OCI-LY7 (cell line): ENCODE data around the gene PDE11A. TPM values are rescaled to one million over a fixed set of nuclear protein-coding genes. Genes with fewer than 3 reads are reported as not detected.

Experiments
- BruUV-seq: library from RNA; stranded (reverse); fragments of 400-500 nt; replicated peaks from 2 replicates; lab custom pipeline; 2021; lab: Mats Ljungman, UMichigan
- CTCF ChIA-PET: fragments of 300-600 bp; sonication (Branson Sonifier 250); formaldehyde crosslinking; loops from one replicate; lab custom pipeline; 2022; ENCODE audit warnings: antibody characterized with exemption; ENCODE audit not compliant: unreplicated experiment; lab: Charles Lee
- POLR2A ChIA-PET: fragments of 300-600 bp; sonication (Branson Sonifier 250); formaldehyde crosslinking; loops from one replicate; lab custom pipeline; 2022; ENCODE audit warnings: antibody characterized with exemption; lab: Charles Lee
- DNase-seq: peaks from one replicate; pipeline ENCODE4 v3.0.0-alpha.2; 2015; ENCODE audit warnings: low spot score
- H2AFZ ChIP-seq: fragments of 200-600 bp; sonication (generic), shearing (Covaris generic); 2 replicates; pipeline ENCODE4 v1.6.1; 2014; ENCODE audit warnings: mild to moderate bottlenecking, antibody characterized with exemption, low read length, moderate library complexity
- H3K27ac ChIP-seq: fragments of 200-600 bp; sonication (generic); 2 replicates; pipeline ENCODE4 v1.5.1; 2014; ENCODE audit warnings: mixed run types, low read depth, mild to moderate bottlenecking, moderate library complexity, low read length, inconsistent platforms; ENCODE audit not compliant: poor library complexity, severe bottlenecking
- H3K36me3 ChIP-seq: fragments of 200-600 bp; sonication (generic); 2 replicates; pipeline ENCODE4 v1.6.1; 2014; ENCODE audit warnings: mild to moderate bottlenecking, antibody characterized with exemption, low read length, moderate library complexity, mixed read lengths; ENCODE audit not compliant: insufficient read depth
- H3K4me1 ChIP-seq: fragments of 200-600 bp; sonication (generic); 2 replicates; pipeline ENCODE4 v1.5.1; 2014; ENCODE audit warnings: mild to moderate bottlenecking, low read length; ENCODE audit not compliant: insufficient read depth, poor library complexity, severe bottlenecking
- H3K4me2 ChIP-seq: fragments of 200-600 bp; sonication (generic); 2 replicates; pipeline ENCODE4 v1.6.1; 2014; ENCODE audit warnings: mild to moderate bottlenecking, low read length
- H3K4me3 ChIP-seq: fragments of 200-600 bp; sonication (generic); 2 replicates; pipeline ENCODE4 v1.5.1; 2014; ENCODE audit warnings: mild to moderate bottlenecking, low read depth, low read length; ENCODE audit not compliant: poor library complexity, severe bottlenecking
- H3K79me2 ChIP-seq: fragments of 200-600 bp; sonication (generic); 2 replicates; pipeline ENCODE4 v1.6.1; 2016; ENCODE audit warnings: low read depth, mild to moderate bottlenecking, low read length, moderate library complexity, mixed read lengths; ENCODE audit not compliant: insufficient read depth
- H3K9me2 ChIP-seq: fragments of 200-600 bp; sonication (generic); 2 replicates; pipeline ENCODE4 v1.6.1; 2016; ENCODE audit warnings: mild to moderate bottlenecking, low read length, mixed read lengths; ENCODE audit not compliant: insufficient read depth
- H3K9me3 ChIP-seq: fragments of 200-600 bp; sonication (generic); 2 replicates; pipeline ENCODE4 v1.6.1; 2014; ENCODE audit warnings: mild to moderate bottlenecking, mixed run types, low read length, mixed read lengths
- H4K20me1 ChIP-seq: fragments of 200-600 bp; sonication (generic); 2 replicates; pipeline ENCODE4 v1.6.1; 2014; ENCODE audit warnings: mild to moderate bottlenecking, antibody characterized with exemption, low read length, moderate library complexity, mixed read lengths; ENCODE audit not compliant: insufficient read depth
- EZH2phosphoT487 ChIP-seq: fragments of 200-600 bp; sonication (generic); IDR thresholded peaks from 2 replicates; pipeline ENCODE4 v1.6.1; 2018; ENCODE audit warnings: low read depth, borderline replicate concordance, mild to moderate bottlenecking, mixed run types, antibody characterized with exemption, low read length, moderate library complexity, mixed read lengths
- intact Hi-C: fragments of 100-400 bp; cut with micrococcal nuclease; formaldehyde crosslinking; loops from one replicate; pipeline ENCODE4 v1.10.0; 2022; ENCODE audit not compliant: unreplicated experiment
- total RNA-seq, 2 experiments: library from RNA; depleted of rRNA in 1 of 2; stranded (reverse); fragments of >200 nt in 1 of 2; shearing (Covaris generic) in 1 of 2; gene quantifications; 2 replicates each; pipeline ENCODE4 v1.2.3, GENCODE V29; 2014 to 2022
- TF ChIP-seq, protein P1 (sequence below): fragments of 200-600 bp; sonication (generic); conservative IDR thresholded peaks from 2 replicates; pipeline ENCODE4 v1.5.1; 2014; ENCODE audit warnings: mild to moderate bottlenecking, antibody characterized with exemption, low read length, moderate library complexity, mixed read lengths

Gene PDE11A
- total RNA-seq, 2 experiments from 2014 or later, result 0.03 TPM; not detected in 1

- Histone ChIP-seq H3K27ac (no peak overlapping the region), H3K9me2 (no peaks in the 10 kb centered on the region), H4K20me1 (no peaks in the 10 kb centered on the region), H3K36me3 (no peaks in the 10 kb centered on the region), H3K4me3 (no peak overlapping the region), H3K9me3 (no peaks in the 10 kb centered on the region), H3K4me2 (no peak overlapping the region), H3K4me1 (no peaks in the 10 kb centered on the region), H3K79me2 (no peaks in the 10 kb centered on the region), H2AFZ (no peak overlapping the region)
- intact Hi-C loops, result no loop called here
- ChIA-PET CTCF (no interaction called here), POLR2A (interaction anchor here (1.0 kb wide), 1 partner anchor 10 kb away, joined by 6 read pairs; no protein-coding TSS in a partner anchor)
- no TSS peak for BruUV-seq
- TF ChIP-seq, protein P1, sequence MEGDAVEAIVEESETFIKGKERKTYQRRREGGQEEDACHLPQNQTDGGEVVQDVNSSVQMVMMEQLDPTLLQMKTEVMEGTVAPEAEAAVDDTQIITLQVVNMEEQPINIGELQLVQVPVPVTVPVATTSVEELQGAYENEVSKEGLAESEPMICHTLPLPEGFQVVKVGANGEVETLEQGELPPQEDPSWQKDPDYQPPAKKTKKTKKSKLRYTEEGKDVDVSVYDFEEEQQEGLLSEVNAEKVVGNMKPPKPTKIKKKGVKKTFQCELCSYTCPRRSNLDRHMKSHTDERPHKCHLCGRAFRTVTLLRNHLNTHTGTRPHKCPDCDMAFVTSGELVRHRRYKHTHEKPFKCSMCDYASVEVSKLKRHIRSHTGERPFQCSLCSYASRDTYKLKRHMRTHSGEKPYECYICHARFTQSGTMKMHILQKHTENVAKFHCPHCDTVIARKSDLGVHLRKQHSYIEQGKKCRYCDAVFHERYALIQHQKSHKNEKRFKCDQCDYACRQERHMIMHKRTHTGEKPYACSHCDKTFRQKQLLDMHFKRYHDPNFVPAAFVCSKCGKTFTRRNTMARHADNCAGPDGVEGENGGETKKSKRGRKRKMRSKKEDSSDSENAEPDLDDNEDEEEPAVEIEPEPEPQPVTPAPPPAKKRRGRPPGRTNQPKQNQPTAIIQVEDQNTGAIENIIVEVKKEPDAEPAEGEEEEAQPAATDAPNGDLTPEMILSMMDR, result no peak
- no peak for TF ChIP-seq EZH2phosphoT487
- DNase-seq, result no peak
Observed at GRCh38 chr2:177592397-177592796, 480.2 kb downstream of the PDE11A start.

DNA sequence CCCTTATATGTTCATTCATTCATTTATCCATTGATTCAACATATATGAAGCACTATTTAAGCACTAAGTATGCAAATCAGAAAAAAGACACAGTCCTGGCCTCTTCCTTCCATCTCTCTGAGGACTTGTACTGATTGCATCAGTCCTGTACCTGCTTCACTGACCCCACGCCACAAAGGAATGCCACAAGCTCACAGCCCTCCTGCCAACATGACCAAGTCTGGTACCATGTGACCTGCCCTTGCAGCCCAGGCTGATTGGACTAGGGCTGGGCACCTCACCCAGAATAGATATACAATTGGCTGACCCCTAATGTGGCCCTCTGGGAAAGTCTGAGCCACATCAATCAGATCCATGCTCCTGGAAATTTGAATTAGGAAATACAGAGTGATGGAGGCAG lies 483.4 kb downstream of the PDE11A start:
- CTCF ChIA-PET, result interaction anchor here (1.0 kb wide), 1 partner anchor 15 kb away, joined by 3 read pairs; no protein-coding TSS in a partner anchor
- BruUV-seq, result no TSS peak
- H3K36me3 ChIP-seq, result no peaks in the 10 kb centered on the region

GRCh38 chr2:177588671-177589070 lies 483.9 kb downstream of the PDE11A start:
- no TSS peak for BruUV-seq
- H3K9me3 ChIP-seq, result no peaks in the 10 kb centered on the region
- no peaks in the 10 kb centered on the region for H3K4me1 ChIP-seq
- no peak overlapping the region for H3K27ac ChIP-seq
- H3K4me2 ChIP-seq, result no peak overlapping the region
- H2AFZ ChIP-seq, result no peak overlapping the region
- no peak for DNase-seq
- ChIA-PET POLR2A (interaction anchor here (0.6 kb wide), 1 partner anchor 12 kb away, joined by 3 read pairs; no protein-coding TSS in a partner anchor), CTCF (interaction anchor here (1.0 kb wide), 1 partner anchor 16 kb away, joined by 3 read pairs; no protein-coding TSS in a partner anchor)
- H3K9me2 ChIP-seq, result no peaks in the 10 kb centered on the region
- H3K79me2 ChIP-seq, result no peaks in the 10 kb centered on the region
- no peaks in the 10 kb centered on the region for H3K36me3 ChIP-seq
- H4K20me1 ChIP-seq, result no peaks in the 10 kb centered on the region
- no peak overlapping the region for H3K4me3 ChIP-seq
- intact Hi-C loops, result no loop called here
- TF ChIP-seq EZH2phosphoT487, result no peak

More for the DNA sequence above, 483.4 kb downstream of the PDE11A start:
- H3K4me1 ChIP-seq, result no peaks in the 10 kb centered on the region
- H3K79me2 ChIP-seq, result no peaks in the 10 kb centered on the region
- H3K27ac ChIP-seq, result no peak overlapping the region
- POLR2A ChIA-PET, result interaction anchor here (0.6 kb wide), 1 partner anchor 12 kb away, joined by 3 read pairs; no protein-coding TSS in a partner anchor
- H3K4me2 ChIP-seq, result no peak overlapping the region
- H3K4me3 ChIP-seq, result no peak overlapping the region
- no peak for DNase-seq
- H2AFZ ChIP-seq, result no peak overlapping the region
- no peaks in the 10 kb centered on the region for H3K9me2 ChIP-seq
- intact Hi-C loops, result no loop called here
- TF ChIP-seq EZH2phosphoT487, result no peak
- TF ChIP-seq, protein P1, result no peak
- H3K9me3 ChIP-seq, result no peaks in the 10 kb centered on the region
- H4K20me1 ChIP-seq, result no peaks in the 10 kb centered on the region
